Ovary (tissue), 3 donors: ENCODE data around the gene DEAF1.

Source experiments
- CTCF ChIP-seq, 3 donors: fragments of 450-650 bp in 2 of 3; fragments of 200-600 bp in 1 of 3; IDR thresholded peaks; one replicate each; pipeline versions ENCODE4 v1.5.1 to v1.8.0; 2016 to 2022; ENCODE audit warnings: antibody characterized with exemption in 3 of 3, mild to moderate bottlenecking in 1 of 3
- EP300 ChIP-seq: sonication (generic); formaldehyde crosslinking; IDR thresholded peaks from one replicate; pipeline ENCODE4 v1.6.1; 2017; ENCODE audit warnings: antibody characterized with exemption
- POLR2A ChIP-seq: fragments of 450-650 bp; IDR thresholded peaks from one replicate; pipeline ENCODE4 v1.6.1; 2017; ENCODE audit warnings: antibody characterized with exemption, mild to moderate bottlenecking, moderate library complexity
- donor health status: DM: no; HTN: no; CAD: no.

GRCh38 chr11:653837-654236 is 41.2 kb downstream of the DEAF1 start:
- TF ChIP-seq CTCF (IDR thresholded peaks at IDR 0.05) (no peak), POLR2A (no peak), EP300 (no peak)
